ENCODE results near the gene SPEM2. TPM values are rescaled to one million over a fixed set of nuclear protein-coding genes. Genes with fewer than 3 reads are reported as not detected.
A peak's percentile ranks its signal among the peaks of the same experiment; 100 is the strongest.

Gene SPEM2
- total RNA-seq, 1 experiment from 2014 or later, result not detected

DNA sequence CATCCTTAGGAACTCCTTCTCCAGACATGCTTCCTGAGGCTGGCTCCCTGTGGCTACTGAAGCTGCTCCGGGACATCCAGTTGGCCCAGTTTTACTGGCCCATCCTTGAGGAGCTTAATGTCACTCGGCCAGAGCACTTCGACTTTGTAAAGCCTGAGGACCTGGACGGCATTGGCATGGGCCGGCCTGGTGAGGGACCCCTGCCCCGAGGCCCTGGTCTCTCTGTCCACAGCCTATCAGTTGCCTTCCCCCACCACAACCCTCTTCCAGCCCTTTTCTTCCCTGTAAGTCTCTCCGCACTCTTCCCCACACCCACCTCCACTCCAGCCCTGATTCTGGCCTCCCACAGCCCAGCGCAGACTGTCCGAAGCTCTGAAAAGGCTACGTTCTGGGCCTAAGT, 42.5 kb upstream of the SPEM2 start:
- Histone ChIP-seq H3K23me2 (ENCODE audit: insufficient read length, low read depth, low read length, poor library complexity, severe bottlenecking) (peaks cover 17% of the 10 kb centered on the region), H4K8ac (replicated peaks; ENCODE audit: insufficient read length, low read depth, low read length) (no peak overlapping the region), H3K14ac (ENCODE audit: insufficient read depth, low read length) (no peak overlapping the region), H3K27ac (ENCODE audit: insufficient read length, low read depth, low read length) (no peak overlapping the region), H2BK20ac (ENCODE audit: low read depth, low read length, poor library complexity, severe bottlenecking) (no peak overlapping the region), H3K27me3 (ENCODE audit: insufficient read depth, low read length) (peaks cover 11% of the 10 kb centered on the region; the same call in 1 of the 2 replicates), H3T11ph (ENCODE audit: low read length) (no peak overlapping the region), H3K9me3 (ENCODE audit: control insufficient read depth, low read depth, low read length) (no peaks in the 10 kb centered on the region), H4K20me1 (ENCODE audit: control insufficient read depth, insufficient read depth, insufficient read length) (no peaks in the 10 kb centered on the region), H3K79me1 (ENCODE audit: insufficient read depth, low read depth, low read length, poor library complexity, severe bottlenecking) (no peaks in the 10 kb centered on the region), H2AFZ (ENCODE audit: low read length) (no peak overlapping the region), H3K4me2 (ENCODE audit: insufficient read depth, insufficient read length, low read length) (no peak overlapping the region), H3K4ac (ENCODE audit: low read depth, low read length) (no peak overlapping the region), H3K18ac (ENCODE audit: insufficient read length, low read depth, low read length) (no peak overlapping the region), H3K4me1 (ENCODE audit: insufficient read depth, low read length) (no peaks in the 10 kb centered on the region), H2BK12ac (ENCODE audit: insufficient read length, low read depth, low read length) (no peak overlapping the region), H2BK120ac (ENCODE audit: low read depth, low read length, poor library complexity, severe bottlenecking) (no peak overlapping the region), H3K9ac (ENCODE audit: extremely low read depth, insufficient read length, low read length) (no peak overlapping the region), H3K56ac (ENCODE audit: insufficient read length, low read depth, low read length) (no peak overlapping the region), H4K91ac (ENCODE audit: insufficient read length, low read depth, low read length) (no peak overlapping the region), H2BK15ac (ENCODE audit: low read depth, low read length) (no peak overlapping the region), H4K5ac (ENCODE audit: insufficient read length, low read depth, low read length) (no peak overlapping the region), H3K23ac (ENCODE audit: insufficient read length, low read depth, low read length) (no peak overlapping the region), H2BK5ac (ENCODE audit: insufficient read length, low read length) (no peak overlapping the region), H3K79me2 (ENCODE audit: insufficient read depth, low read length) (no peaks in the 10 kb centered on the region), H2AK5ac (ENCODE audit: insufficient read length, low read length) (no peak overlapping the region)
- no CpG with 5 or more reads among the region's 10 CpGs for WGBS (ENCODE audit: extremely low coverage, insufficient read length, low lambda C conversion rate)
- TF ChIP-seq, protein P1, sequence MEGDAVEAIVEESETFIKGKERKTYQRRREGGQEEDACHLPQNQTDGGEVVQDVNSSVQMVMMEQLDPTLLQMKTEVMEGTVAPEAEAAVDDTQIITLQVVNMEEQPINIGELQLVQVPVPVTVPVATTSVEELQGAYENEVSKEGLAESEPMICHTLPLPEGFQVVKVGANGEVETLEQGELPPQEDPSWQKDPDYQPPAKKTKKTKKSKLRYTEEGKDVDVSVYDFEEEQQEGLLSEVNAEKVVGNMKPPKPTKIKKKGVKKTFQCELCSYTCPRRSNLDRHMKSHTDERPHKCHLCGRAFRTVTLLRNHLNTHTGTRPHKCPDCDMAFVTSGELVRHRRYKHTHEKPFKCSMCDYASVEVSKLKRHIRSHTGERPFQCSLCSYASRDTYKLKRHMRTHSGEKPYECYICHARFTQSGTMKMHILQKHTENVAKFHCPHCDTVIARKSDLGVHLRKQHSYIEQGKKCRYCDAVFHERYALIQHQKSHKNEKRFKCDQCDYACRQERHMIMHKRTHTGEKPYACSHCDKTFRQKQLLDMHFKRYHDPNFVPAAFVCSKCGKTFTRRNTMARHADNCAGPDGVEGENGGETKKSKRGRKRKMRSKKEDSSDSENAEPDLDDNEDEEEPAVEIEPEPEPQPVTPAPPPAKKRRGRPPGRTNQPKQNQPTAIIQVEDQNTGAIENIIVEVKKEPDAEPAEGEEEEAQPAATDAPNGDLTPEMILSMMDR (conservative IDR thresholded peaks at IDR 0.05), result no peak
- peaks cover 7 to 25% (median 24%) of the 10 kb centered on the region in 3 experiments; a peak in 6 of 7 replicates for H3K36me3 Mint-ChIP-seq (ENCODE audit: insufficient read depth in 1 of 3, low read depth in 3 of 3)
- peaks cover 5 to 7% of the 10 kb centered on the region in 2 experiments for H3K9me3 Mint-ChIP-seq
- H3K4me1 Mint-ChIP-seq, result peaks cover 21 to 25% of the 10 kb centered on the region in 2 experiments
- peaks cover 48% of the 10 kb centered on the region for H3K27me3 Mint-ChIP-seq (ENCODE audit: low read depth)
- no peak overlapping the region for H3K27ac Mint-ChIP-seq
- peak overlapping the region in 1 of 2 experiments; percentile 28; a peak in 1 of 5 replicates for H3K4me3 Mint-ChIP-seq
- no peak for DNase-seq
